GM06990 (cell line): Measurements from ENCODE around the gene GPRC5C.

ENCODE experiments used
- DNase-seq: peaks from one replicate; pipeline ENCODE4 v3.0.0-alpha.2; 2011; ENCODE audit not compliant: insufficient read length; ENCODE audit errors: extremely low read depth
- H3K27me3 ChIP-seq: replicated peaks from 2 replicates; pipeline ENCODE4 v1.6.0; 2011; ENCODE audit warnings: low read length; ENCODE audit not compliant: control insufficient read depth, insufficient read depth
- H3K36me3 ChIP-seq: 2 replicates; pipeline ENCODE4 v1.5.1; 2011; ENCODE audit warnings: low read length; ENCODE audit not compliant: control insufficient read depth, insufficient read depth
- H3K4me3 ChIP-seq: replicated peaks from 2 replicates; pipeline ENCODE4 v1.5.1; 2011; ENCODE audit warnings: low read depth, mild to moderate bottlenecking, control low read depth, low read length
- TF ChIP-seq, protein P1 (sequence below): IDR thresholded peaks from 2 replicates; pipeline ENCODE4 v1.5.1; 2011; ENCODE audit warnings: low read length, control low read depth, mild to moderate bottlenecking, inconsistent platforms; ENCODE audit not compliant: insufficient read depth, poor library complexity, severe bottlenecking

The GPRC5C gene

DNA sequence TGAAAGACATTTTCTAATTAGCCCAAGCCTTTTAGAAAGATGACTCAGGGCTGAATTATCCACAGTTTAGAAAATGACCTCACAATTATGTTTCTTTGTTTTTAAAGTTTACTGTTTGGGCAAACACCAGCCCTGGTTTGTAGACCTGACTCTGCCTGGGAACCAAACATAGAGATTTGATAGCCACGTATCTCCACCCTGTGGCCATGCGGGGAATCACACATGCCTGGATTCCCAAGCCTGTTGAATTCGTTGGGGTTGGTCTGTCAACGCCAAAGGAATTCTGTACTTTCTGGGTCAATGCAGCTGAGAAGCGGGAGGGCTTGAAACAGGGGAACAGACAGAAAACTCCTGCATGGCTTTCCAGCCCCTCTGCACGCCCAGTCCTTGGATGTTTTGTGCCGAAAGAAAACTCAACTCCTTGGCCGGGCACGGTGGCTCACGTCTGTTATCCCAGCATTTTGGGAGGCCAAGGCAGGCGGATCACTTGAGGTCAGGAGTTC is 61.5 kb downstream of the GPRC5C start:
- no peaks in the 10 kb centered on the region for H3K27me3 ChIP-seq
- H3K4me3 ChIP-seq: no peak overlapping the region
- DNase-seq: no peak
- no peaks in the 10 kb centered on the region for H3K36me3 ChIP-seq
- TF ChIP-seq, protein P1, sequence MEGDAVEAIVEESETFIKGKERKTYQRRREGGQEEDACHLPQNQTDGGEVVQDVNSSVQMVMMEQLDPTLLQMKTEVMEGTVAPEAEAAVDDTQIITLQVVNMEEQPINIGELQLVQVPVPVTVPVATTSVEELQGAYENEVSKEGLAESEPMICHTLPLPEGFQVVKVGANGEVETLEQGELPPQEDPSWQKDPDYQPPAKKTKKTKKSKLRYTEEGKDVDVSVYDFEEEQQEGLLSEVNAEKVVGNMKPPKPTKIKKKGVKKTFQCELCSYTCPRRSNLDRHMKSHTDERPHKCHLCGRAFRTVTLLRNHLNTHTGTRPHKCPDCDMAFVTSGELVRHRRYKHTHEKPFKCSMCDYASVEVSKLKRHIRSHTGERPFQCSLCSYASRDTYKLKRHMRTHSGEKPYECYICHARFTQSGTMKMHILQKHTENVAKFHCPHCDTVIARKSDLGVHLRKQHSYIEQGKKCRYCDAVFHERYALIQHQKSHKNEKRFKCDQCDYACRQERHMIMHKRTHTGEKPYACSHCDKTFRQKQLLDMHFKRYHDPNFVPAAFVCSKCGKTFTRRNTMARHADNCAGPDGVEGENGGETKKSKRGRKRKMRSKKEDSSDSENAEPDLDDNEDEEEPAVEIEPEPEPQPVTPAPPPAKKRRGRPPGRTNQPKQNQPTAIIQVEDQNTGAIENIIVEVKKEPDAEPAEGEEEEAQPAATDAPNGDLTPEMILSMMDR: peak; percentile 90
